ENCODE measurements around the gene LCLAT1. TPM values are rescaled to one million over a fixed set of nuclear protein-coding genes. Genes with fewer than 3 reads are reported as not detected.

The LCLAT1 gene
- total RNA-seq, 2 experiments from 2014 or later = 9.2 to 19.6 TPM

DNA sequence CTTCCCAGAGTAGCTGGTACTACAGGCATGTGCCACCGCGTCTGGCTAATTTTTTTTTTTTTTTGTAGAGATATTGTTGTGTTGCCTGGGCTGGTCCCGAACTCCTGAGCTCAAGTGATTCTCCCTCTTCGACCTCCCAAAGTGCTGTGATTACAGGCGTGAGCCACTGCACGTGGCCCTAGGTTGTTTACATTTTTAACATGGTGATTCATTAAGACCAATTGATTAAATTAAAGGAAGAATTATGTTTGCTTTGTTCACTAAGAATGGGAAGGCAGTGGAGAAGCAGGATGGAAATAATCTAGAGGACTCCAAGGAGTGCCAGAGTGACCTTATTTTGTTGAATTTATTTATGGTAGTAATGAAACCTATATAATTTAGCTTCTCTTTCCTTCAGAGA, 7.5 kb downstream of the LCLAT1 start:
- no peak for DNase-seq (ENCODE audit: low spot score)
- H3K9me2 ChIP-seq (ENCODE audit: insufficient read depth, low read length) = no peaks in the 10 kb centered on the region
- ChIA-PET CTCF (ENCODE audit: unreplicated experiment) (interaction anchor here (0.7 kb wide), 1 partner anchor 174 kb away, joined by 3 read pairs; no protein-coding TSS in a partner anchor), POLR2A (no interaction called here)
- no peak overlapping the region for H3K27ac ChIP-seq (ENCODE audit: low read depth, low read length, poor library complexity, severe bottlenecking)
- no TSS peak for BruUV-seq (replicated peaks)
- peaks cover 7% of the 10 kb centered on the region; the same call in 1 of the 2 replicates for H3K36me3 ChIP-seq (ENCODE audit: insufficient read depth, low read length)
- peaks cover 9% of the 10 kb centered on the region; the same call in 1 of the 2 replicates for H4K20me1 ChIP-seq (ENCODE audit: insufficient read depth, low read length)
- H3K4me2 ChIP-seq (ENCODE audit: low read length) = no peak overlapping the region
- no peaks in the 10 kb centered on the region for H3K9me3 ChIP-seq (ENCODE audit: low read length)
- no peak for TF ChIP-seq EZH2phosphoT487 (IDR thresholded peaks at IDR 0.05; ENCODE audit: borderline replicate concordance, low read depth, low read length)
- TF ChIP-seq CTCF (conservative IDR thresholded peaks at IDR 0.05; ENCODE audit: low read length) = no peak
- no peaks in the 10 kb centered on the region for H3K4me1 ChIP-seq (ENCODE audit: insufficient read depth, low read length, poor library complexity, severe bottlenecking)
- no peak overlapping the region for H2AFZ ChIP-seq (ENCODE audit: low read length)
- intact Hi-C loops (cut with micrococcal nuclease; ENCODE audit: unreplicated experiment) = no loop called here
- no peak overlapping the region for H3K4me3 ChIP-seq (ENCODE audit: low read depth, low read length, poor library complexity, severe bottlenecking)
- H3K79me2 ChIP-seq (ENCODE audit: insufficient read depth, low read depth, low read length) = peaks cover 40% of the 10 kb centered on the region

GRCh38 chr2:30455114-30455738, 8.2 kb downstream of the LCLAT1 start:
- no TSS peak for BruUV-seq (replicated peaks)
- POLR2A ChIA-PET = interaction anchor here (0.6 kb wide), 1 partner anchor 1647 kb away, joined by 4 read pairs; no protein-coding TSS in a partner anchor
- H3K27ac ChIP-seq (ENCODE audit: low read depth, low read length, poor library complexity, severe bottlenecking) = no peak overlapping the region
- peaks cover 7% of the 10 kb centered on the region; the same call in 1 of the 2 replicates for H3K36me3 ChIP-seq (ENCODE audit: insufficient read depth, low read length)
- H4K20me1 ChIP-seq (ENCODE audit: insufficient read depth, low read length) = peaks cover 9% of the 10 kb centered on the region; the same call in 1 of the 2 replicates
- no peak overlapping the region for H2AFZ ChIP-seq (ENCODE audit: low read length)
- CTCF ChIA-PET (ENCODE audit: unreplicated experiment) = interaction anchor here (0.7 kb wide), 1 partner anchor 175 kb away, joined by 3 read pairs; no protein-coding TSS in a partner anchor
- intact Hi-C loops (cut with micrococcal nuclease; ENCODE audit: unreplicated experiment) = no loop called here
- no peak for DNase-seq (ENCODE audit: low spot score)
- H3K79me2 ChIP-seq (ENCODE audit: insufficient read depth, low read depth, low read length) = peaks cover 34% of the 10 kb centered on the region
- H3K9me3 ChIP-seq (ENCODE audit: low read length) = no peaks in the 10 kb centered on the region
- H3K4me1 ChIP-seq (ENCODE audit: insufficient read depth, low read length, poor library complexity, severe bottlenecking) = no peaks in the 10 kb centered on the region
- no peak overlapping the region for H3K4me3 ChIP-seq (ENCODE audit: low read depth, low read length, poor library complexity, severe bottlenecking)
- TF ChIP-seq EZH2phosphoT487 (IDR thresholded peaks at IDR 0.05; ENCODE audit: borderline replicate concordance, low read depth, low read length) (no peak), CTCF (conservative IDR thresholded peaks at IDR 0.05; ENCODE audit: low read length) (no peak)
- no peaks in the 10 kb centered on the region for H3K9me2 ChIP-seq (ENCODE audit: insufficient read depth, low read length)
- no peak overlapping the region for H3K4me2 ChIP-seq (ENCODE audit: low read length)

DNA sequence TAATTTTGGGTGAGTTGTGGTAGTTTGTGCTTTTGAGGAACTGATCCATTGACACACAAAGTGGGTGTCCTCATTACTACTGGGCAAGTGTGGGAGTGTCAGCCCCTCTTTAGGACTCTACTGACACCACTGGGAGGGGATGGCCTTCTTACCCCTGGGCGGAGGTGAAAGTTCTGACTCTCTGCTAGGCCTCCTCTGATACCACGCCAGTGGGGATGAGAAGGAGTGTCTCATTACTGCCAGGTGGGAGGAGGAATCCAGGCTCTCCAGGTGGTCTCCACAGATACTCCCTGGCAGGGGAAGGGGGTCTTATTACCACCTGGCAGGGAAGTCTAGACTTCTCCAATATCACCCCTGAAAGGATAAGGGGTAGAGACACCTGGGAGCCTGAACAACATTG, 9.1 kb downstream of the LCLAT1 start:
- intact Hi-C loops (cut with micrococcal nuclease; ENCODE audit: unreplicated experiment) = no loop called here
- Histone ChIP-seq H3K4me2 (ENCODE audit: low read length) (no peak overlapping the region), H2AFZ (ENCODE audit: low read length) (no peak overlapping the region), H3K4me1 (ENCODE audit: insufficient read depth, low read length, poor library complexity, severe bottlenecking) (no peaks in the 10 kb centered on the region), H4K20me1 (ENCODE audit: insufficient read depth, low read length) (peaks cover 9% of the 10 kb centered on the region; the same call in 1 of the 2 replicates), H3K27ac (ENCODE audit: low read depth, low read length, poor library complexity, severe bottlenecking) (no peak overlapping the region), H3K4me3 (ENCODE audit: low read depth, low read length, poor library complexity, severe bottlenecking) (no peak overlapping the region), H3K9me3 (ENCODE audit: low read length) (no peaks in the 10 kb centered on the region), H3K79me2 (ENCODE audit: insufficient read depth, low read depth, low read length) (peaks cover 27% of the 10 kb centered on the region), H3K9me2 (ENCODE audit: insufficient read depth, low read length) (no peaks in the 10 kb centered on the region), H3K36me3 (ENCODE audit: insufficient read depth, low read length) (0 out of 2 replicates have a peak, but pooled peaks cover 3% of the 10 kb centered on the region)
- CTCF ChIA-PET (ENCODE audit: unreplicated experiment) = no interaction called here
- BruUV-seq (replicated peaks) = no TSS peak
- no peak for TF ChIP-seq CTCF (conservative IDR thresholded peaks at IDR 0.05; ENCODE audit: low read length)
- no peak for DNase-seq (ENCODE audit: low spot score)
- POLR2A ChIA-PET = no interaction called here

Measured in OCI-LY7 (cell line).